ENCODE results near the gene RNF38. TPM values are rescaled to one million over a fixed set of nuclear protein-coding genes. Genes with fewer than 3 reads are reported as not detected.

Gene RNF38
- total RNA-seq, 1 donor from 2014 or later, result 22.8 TPM

DNA sequence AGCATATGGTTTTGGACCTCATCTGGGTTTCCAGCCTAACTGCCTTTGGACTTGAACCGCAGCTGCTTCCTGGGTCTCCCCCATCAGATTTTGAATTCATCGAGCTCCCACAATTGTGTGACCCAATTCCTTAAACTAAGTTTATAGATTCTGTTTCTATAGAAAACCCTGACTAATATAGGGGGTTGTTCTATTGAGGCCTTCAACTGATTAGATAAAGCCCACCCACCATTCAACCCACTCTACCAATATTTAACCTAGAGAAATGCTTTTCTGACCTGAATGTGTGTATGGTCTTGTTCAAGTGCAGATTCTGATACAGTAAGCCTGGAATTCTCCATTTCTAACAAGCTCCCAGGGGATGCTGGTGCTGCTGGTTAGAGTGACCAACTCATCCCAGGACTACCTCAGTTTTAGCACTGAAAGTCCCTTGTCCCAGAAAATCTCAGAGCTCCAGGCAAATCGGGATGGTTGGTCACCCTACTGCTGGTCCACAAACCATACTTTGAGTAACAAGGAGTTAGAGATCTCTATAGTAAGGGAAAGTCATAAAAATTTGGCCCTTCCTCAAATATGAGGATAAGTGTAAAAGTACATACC, 110.1 kb downstream of the RNF38 start:
- no peak overlapping the region for H3K27ac ChIP-seq
- DNase-seq (ENCODE audit: extremely low spot score in 2 of 2), result no peak
- H3K27me3 ChIP-seq, result no peaks in the 10 kb centered on the region
- TF ChIP-seq POLR2AphosphoS5 (IDR thresholded peaks at IDR 0.05; ENCODE audit: insufficient read depth in 1 of 2, low read depth in 1 of 2), result no peak
- no peak for TF ChIP-seq POLR2A (IDR thresholded peaks at IDR 0.05)
- TF ChIP-seq, protein P1, sequence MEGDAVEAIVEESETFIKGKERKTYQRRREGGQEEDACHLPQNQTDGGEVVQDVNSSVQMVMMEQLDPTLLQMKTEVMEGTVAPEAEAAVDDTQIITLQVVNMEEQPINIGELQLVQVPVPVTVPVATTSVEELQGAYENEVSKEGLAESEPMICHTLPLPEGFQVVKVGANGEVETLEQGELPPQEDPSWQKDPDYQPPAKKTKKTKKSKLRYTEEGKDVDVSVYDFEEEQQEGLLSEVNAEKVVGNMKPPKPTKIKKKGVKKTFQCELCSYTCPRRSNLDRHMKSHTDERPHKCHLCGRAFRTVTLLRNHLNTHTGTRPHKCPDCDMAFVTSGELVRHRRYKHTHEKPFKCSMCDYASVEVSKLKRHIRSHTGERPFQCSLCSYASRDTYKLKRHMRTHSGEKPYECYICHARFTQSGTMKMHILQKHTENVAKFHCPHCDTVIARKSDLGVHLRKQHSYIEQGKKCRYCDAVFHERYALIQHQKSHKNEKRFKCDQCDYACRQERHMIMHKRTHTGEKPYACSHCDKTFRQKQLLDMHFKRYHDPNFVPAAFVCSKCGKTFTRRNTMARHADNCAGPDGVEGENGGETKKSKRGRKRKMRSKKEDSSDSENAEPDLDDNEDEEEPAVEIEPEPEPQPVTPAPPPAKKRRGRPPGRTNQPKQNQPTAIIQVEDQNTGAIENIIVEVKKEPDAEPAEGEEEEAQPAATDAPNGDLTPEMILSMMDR (IDR thresholded peaks at IDR 0.05), result no peak
- H3K36me3 ChIP-seq, result no peaks in the 10 kb centered on the region
- intact Hi-C loops (cut with DNase I), result no loop called here
- no peaks in the 10 kb centered on the region for H3K9me3 ChIP-seq
- no peak overlapping the region for H3K4me3 ChIP-seq
- no peaks in the 10 kb centered on the region for H3K4me1 ChIP-seq

DNA sequence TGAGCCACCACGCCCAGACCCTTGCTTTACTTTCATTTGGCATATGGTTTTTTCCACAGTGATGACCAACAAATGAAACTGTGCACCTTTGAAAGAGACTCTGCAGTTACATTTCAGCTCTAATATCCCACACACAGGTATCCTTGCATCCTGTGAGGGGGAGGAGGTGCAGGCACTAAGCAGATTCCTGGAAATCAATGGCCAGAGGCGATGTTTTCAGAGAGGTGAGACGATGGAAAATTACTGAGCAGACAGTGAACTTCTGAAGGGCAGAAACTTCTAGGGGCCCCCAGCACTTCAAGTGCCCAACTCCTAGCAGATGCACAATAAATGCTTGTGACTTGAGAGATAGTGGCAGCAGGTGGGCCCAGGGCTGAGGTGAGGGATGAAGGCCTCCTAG, 112.0 kb downstream of the RNF38 start:
- H3K27ac ChIP-seq, result no peak overlapping the region
- no peak overlapping the region for H3K4me3 ChIP-seq
- no peaks in the 10 kb centered on the region for H3K27me3 ChIP-seq
- TF ChIP-seq POLR2AphosphoS5 (IDR thresholded peaks at IDR 0.05; ENCODE audit: insufficient read depth in 1 of 2, low read depth in 1 of 2) (no peak), POLR2A (IDR thresholded peaks at IDR 0.05) (no peak)
- TF ChIP-seq, protein P1 (IDR thresholded peaks at IDR 0.05), result no peak
- no peaks in the 10 kb centered on the region for H3K4me1 ChIP-seq
- intact Hi-C loops (cut with DNase I), result no loop called here
- H3K9me3 ChIP-seq, result no peaks in the 10 kb centered on the region
- DNase-seq (ENCODE audit: extremely low spot score in 2 of 2), result no peak
- H3K36me3 ChIP-seq, result no peaks in the 10 kb centered on the region

Other genes with a start within 250 kb of the RNF38 start
- not detected for gene CCIN, start 230.9 kb downstream of the RNF38 start, total RNA-seq
- gene CLTA, start 209.3 kb downstream of the RNF38 start, total RNA-seq, result 199 TPM
- 16.0 TPM for gene GNE, start 141.8 kb downstream of the RNF38 start, total RNA-seq
- 2.9 TPM for gene MELK, start 172.6 kb upstream of the RNF38 start, total RNA-seq

Data from vagina (tissue), 2 donors.